Coronary artery (tissue), 2 donors: ENCODE results near the gene ERO1B.

Experiments used
- DNase-seq: peaks from one replicate; pipeline ENCODE4 v3.0.0-alpha.2; 2017; ENCODE audit warnings: low spot score
- H3K27ac ChIP-seq, 2 donors: fragments of 200-600 bp; sonication (generic); one replicate each; pipeline ENCODE4 v1.5.1; 2016 to 2019
- H3K4me3 ChIP-seq: fragments of 200-600 bp; sonication (generic); 2 replicates; pipeline ENCODE4 v1.5.1; 2016; ENCODE audit warnings: mild to moderate bottlenecking, moderate library complexity
- CTCF ChIP-seq: fragments of 200-600 bp; sonication (generic); IDR thresholded peaks from one replicate; pipeline ENCODE4 v1.5.1; 2019; ENCODE audit warnings: antibody characterized with exemption

ERO1B gene

GRCh38 chr1:236175642-236176336 lies 106.0 kb downstream of the ERO1B start:
- no peak for TF ChIP-seq CTCF
- DNase-seq: no peak
- no peak overlapping the region for H3K27ac ChIP-seq
- no peak overlapping the region for H3K4me3 ChIP-seq

- H3K4me3 ChIP-seq: no peak overlapping the region
- DNase-seq: no peak
- H3K27ac ChIP-seq: no peak overlapping the region
- TF ChIP-seq CTCF: no peak
Observed at GRCh38 chr1:236173174-236173767, 108.5 kb downstream of the ERO1B start.

GRCh38 chr1:236172041-236172579 lies 109.6 kb downstream of the ERO1B start:
- no peak for DNase-seq
- Histone ChIP-seq H3K27ac (no peak overlapping the region), H3K4me3 (no peak overlapping the region)
- TF ChIP-seq CTCF: no peak

GRCh38 chr1:236168716-236169429 lies 112.9 kb downstream of the ERO1B start:
- DNase-seq: no peak
- TF ChIP-seq CTCF: no peak
- no peak overlapping the region for H3K4me3 ChIP-seq
- no peak overlapping the region for H3K27ac ChIP-seq

GRCh38 chr1:236167578-236167977 lies 114.2 kb downstream of the ERO1B start:
- no peak for TF ChIP-seq CTCF
- no peak for DNase-seq
- H3K4me3 ChIP-seq: no peak overlapping the region
- no peak overlapping the region for H3K27ac ChIP-seq

- no peak for TF ChIP-seq CTCF
Observed at GRCh38 chr1:236167154-236167553, 114.6 kb downstream of the ERO1B start.

More at GRCh38 chr1:236167154-236167553, 114.6 kb downstream of the ERO1B start:
- no peak overlapping the region for H3K27ac ChIP-seq
- H3K4me3 ChIP-seq: no peak overlapping the region
- DNase-seq: no peak
